Neutrophil (primary cell): Measurements from ENCODE around the gene JPT2.
"Not testable (repeated sequence)": the region's sequence is repeated elsewhere in the genome, so short reads cannot be mapped to it uniquely, and the experiment has no call there.

ENCODE experiments used
- H3K27ac ChIP-seq: fragments of 200-600 bp; sonication (generic); 2 replicates; pipeline ENCODE4 v1.5.1; 2016; ENCODE audit warnings: mild to moderate bottlenecking, moderate library complexity
- H3K27me3 ChIP-seq: fragments of 200-600 bp; sonication (generic); 2 replicates; pipeline ENCODE4 v1.6.0; 2016; ENCODE audit warnings: mild to moderate bottlenecking
- H3K36me3 ChIP-seq: fragments of 200-600 bp; sonication (generic); 2 replicates; pipeline ENCODE4 v1.5.1; 2017
- H3K4me1 ChIP-seq, 2 experiments: fragments of 200-600 bp in 1 of 2; sonication (generic) in 1 of 2; 1 replicate in 1 of 2; 2 replicates in 1 of 2; pipeline versions ENCODE4 v1.5.1 to v1.6.1; 2013 to 2016; ENCODE audit warnings: low read depth in 1 of 2, low read length in 1 of 2, mild to moderate bottlenecking in 1 of 2, moderate library complexity in 1 of 2; ENCODE audit not compliant: control insufficient read depth in 1 of 2, insufficient read depth in 1 of 2
- H3K4me3 ChIP-seq, 2 experiments: fragments of 200-600 bp in 1 of 2; sonication (generic) in 1 of 2; 1 replicate in 1 of 2; 2 replicates in 1 of 2; pipeline ENCODE4 v1.5.1; 2013 to 2016; ENCODE audit warnings: low read depth in 1 of 2, low read length in 1 of 2, mild to moderate bottlenecking in 1 of 2, moderate library complexity in 1 of 2
- H3K9me3 ChIP-seq: fragments of 200-600 bp; sonication (generic); 2 replicates; pipeline ENCODE4 v1.5.1; 2016
- TF ChIP-seq, protein P1 (sequence below): fragments of 200-600 bp; sonication (generic); IDR thresholded peaks from 2 replicates; pipeline ENCODE4 v1.5.1; 2016; ENCODE audit warnings: antibody characterized with exemption

The JPT2 gene

GRCh38 chr16:1729445-1729844 lies 51.4 kb downstream of the JPT2 start:
- Histone ChIP-seq H3K4me1 (peaks cover 7 to 9% of the 10 kb centered on the region in 2 experiments), H3K27ac (no peak overlapping the region), H3K36me3 (peaks cover 85% of the 10 kb centered on the region), H3K9me3 (no peaks in the 10 kb centered on the region), H3K4me3 (no peak overlapping the region), H3K27me3 (no peaks in the 10 kb centered on the region)
- TF ChIP-seq, protein P1, sequence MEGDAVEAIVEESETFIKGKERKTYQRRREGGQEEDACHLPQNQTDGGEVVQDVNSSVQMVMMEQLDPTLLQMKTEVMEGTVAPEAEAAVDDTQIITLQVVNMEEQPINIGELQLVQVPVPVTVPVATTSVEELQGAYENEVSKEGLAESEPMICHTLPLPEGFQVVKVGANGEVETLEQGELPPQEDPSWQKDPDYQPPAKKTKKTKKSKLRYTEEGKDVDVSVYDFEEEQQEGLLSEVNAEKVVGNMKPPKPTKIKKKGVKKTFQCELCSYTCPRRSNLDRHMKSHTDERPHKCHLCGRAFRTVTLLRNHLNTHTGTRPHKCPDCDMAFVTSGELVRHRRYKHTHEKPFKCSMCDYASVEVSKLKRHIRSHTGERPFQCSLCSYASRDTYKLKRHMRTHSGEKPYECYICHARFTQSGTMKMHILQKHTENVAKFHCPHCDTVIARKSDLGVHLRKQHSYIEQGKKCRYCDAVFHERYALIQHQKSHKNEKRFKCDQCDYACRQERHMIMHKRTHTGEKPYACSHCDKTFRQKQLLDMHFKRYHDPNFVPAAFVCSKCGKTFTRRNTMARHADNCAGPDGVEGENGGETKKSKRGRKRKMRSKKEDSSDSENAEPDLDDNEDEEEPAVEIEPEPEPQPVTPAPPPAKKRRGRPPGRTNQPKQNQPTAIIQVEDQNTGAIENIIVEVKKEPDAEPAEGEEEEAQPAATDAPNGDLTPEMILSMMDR, result no peak

GRCh38 chr16:1731073-1731472 lies 53.0 kb downstream of the JPT2 start:
- peak overlapping the region; percentile 56 for H3K27ac ChIP-seq
- TF ChIP-seq, protein P1, result no peak
- H3K4me3 ChIP-seq, result no peak overlapping the region
- peaks cover 7 to 9% of the 10 kb centered on the region in 2 experiments for H3K4me1 ChIP-seq
- H3K36me3 ChIP-seq, result peaks cover 80% of the 10 kb centered on the region
- no peaks in the 10 kb centered on the region for H3K9me3 ChIP-seq
- H3K27me3 ChIP-seq, result no peaks in the 10 kb centered on the region

DNA sequence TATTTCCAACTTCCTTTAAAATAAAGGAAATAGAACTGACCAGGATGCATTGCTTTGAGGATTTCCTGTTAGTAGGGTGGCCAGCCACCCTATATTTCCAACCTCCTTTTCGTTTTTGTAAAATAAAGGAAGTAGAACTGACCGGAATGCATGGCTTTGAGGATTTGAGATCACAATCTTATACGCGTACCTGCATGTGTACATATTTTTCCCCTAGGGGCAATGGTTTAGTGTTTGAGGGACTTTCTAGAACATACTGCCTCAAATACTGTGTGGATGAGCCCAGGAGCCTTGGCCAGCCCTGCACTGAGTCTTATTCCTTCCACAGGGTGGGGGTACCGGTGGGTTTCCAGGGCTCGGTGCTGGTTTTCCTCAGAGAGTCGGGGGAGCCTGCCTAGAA lies 53.5 kb downstream of the JPT2 start:
- Histone ChIP-seq H3K9me3 (no peaks in the 10 kb centered on the region), H3K4me3 (no peak overlapping the region), H3K27me3 (no peaks in the 10 kb centered on the region), H3K4me1 (peaks cover 7 to 9% of the 10 kb centered on the region in 2 experiments), H3K27ac (peak overlapping the region; percentile 56), H3K36me3 (peaks cover 75% of the 10 kb centered on the region)
- TF ChIP-seq, protein P1, result no peak

DNA sequence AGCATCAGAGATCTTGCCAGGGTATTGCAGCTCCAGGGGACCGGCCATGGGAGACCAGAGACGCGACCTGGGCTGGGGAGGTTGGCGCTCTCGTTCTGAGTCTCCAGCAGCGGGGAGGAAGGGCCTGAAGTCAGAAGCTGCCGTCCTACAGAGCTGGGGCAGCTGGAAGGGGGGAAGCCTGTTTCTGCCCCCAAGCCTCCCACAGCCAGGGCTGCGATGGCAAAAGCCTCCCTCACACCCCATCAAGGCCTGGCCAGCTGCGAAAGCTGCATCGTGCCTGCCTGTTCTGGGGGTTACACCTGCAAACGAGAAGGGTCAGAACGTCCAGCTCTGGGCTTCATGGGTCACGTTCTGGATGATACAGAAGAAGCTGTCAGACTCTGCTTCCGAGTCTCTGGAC lies 54.0 kb downstream of the JPT2 start:
- no peaks in the 10 kb centered on the region for H3K27me3 ChIP-seq
- peak overlapping the region; percentile 56 for H3K27ac ChIP-seq
- TF ChIP-seq, protein P1, result no peak
- no peak overlapping the region for H3K4me3 ChIP-seq
- no peaks in the 10 kb centered on the region for H3K9me3 ChIP-seq
- H3K4me1 ChIP-seq, result peaks cover 7 to 9% of the 10 kb centered on the region in 2 experiments
- H3K36me3 ChIP-seq, result peaks cover 70% of the 10 kb centered on the region

DNA sequence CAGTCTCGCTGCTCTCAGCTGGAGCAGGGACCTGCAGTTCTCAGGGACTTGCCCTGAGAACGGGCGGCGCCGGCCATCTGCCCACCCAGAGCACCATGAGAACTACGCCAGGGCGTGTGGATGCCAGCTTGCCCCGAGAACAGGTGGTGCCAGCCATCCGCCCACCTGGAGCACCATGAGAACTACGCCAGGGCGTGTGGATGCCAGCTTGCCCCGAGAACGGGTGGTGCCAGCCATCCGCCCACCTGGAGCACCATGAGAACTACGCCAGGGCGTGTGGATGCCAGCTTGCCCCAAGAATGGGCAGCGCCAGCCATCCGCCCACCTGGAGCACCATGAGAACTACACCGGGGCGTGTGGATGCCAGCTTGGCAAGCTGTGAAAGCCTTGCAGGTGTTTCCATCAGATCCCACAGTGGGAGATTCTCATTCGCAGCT lies 54.5 kb downstream of the JPT2 start:
- not testable (repeated sequence) for H3K27me3 ChIP-seq, H3K27ac ChIP-seq, H3K4me3 ChIP-seq, H3K4me1 ChIP-seq, H3K9me3 ChIP-seq
- peaks cover 65% of the 10 kb centered on the region for H3K36me3 ChIP-seq

DNA sequence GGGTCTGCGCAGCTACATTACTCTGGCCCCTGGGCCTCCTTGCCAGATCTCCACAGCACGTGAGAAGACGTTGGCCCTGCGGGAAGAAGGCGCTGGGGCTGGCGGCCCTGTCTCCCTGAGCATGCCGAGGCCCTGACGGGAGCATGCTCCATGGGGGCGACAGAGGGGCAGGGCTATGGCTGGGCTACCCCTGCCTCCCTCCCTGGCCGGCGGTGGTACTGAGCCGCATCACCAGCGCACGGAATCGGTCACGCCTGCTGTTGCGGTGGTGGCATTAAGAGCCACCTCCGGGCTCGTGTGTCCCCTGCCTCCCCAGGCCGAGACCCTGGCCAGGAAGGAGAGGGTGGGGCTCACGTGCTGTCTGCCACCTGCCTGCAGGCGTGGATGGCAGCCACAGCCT lies 56.0 kb downstream of the JPT2 start:
- peaks cover 50% of the 10 kb centered on the region for H3K36me3 ChIP-seq
- no peak overlapping the region for H3K27ac ChIP-seq
- H3K4me1 ChIP-seq, result peaks cover 7 to 9% of the 10 kb centered on the region in 2 experiments
- TF ChIP-seq, protein P1, result no peak
- no peak overlapping the region for H3K4me3 ChIP-seq
- H3K9me3 ChIP-seq, result no peaks in the 10 kb centered on the region
- no peaks in the 10 kb centered on the region for H3K27me3 ChIP-seq
